GM19452 (cell line): ENCODE measurements around the gene ZACN.

Experiments used
- ATAC-seq: cut with Tn5 transposase; IDR thresholded peaks from one replicate; pipeline ENCODE4 v1.9.1; 2021; ENCODE audit not compliant: unreplicated experiment

ZACN gene

GRCh38 chr17:76097716-76098295, 18.8 kb downstream of the ZACN start:
- ATAC-seq: no peak

GRCh38 chr17:76102944-76103273, 23.9 kb downstream of the ZACN start:
- ATAC-seq: no peak

GRCh38 chr17:76103274-76104139, 24.5 kb downstream of the ZACN start, which contains the start of gene EXOC7:
EXOC7 (minus strand) TSS chr17:76103787; CDS start chr17:76103692, 95 bp downstream.
- ATAC-seq: peak; percentile 80

GRCh38 chr17:76104140-76104895, 25.3 kb downstream of the ZACN start:
- no peak for ATAC-seq

- ATAC-seq: no peak
Measured at GRCh38 chr17:76104896-76105231, 25.9 kb downstream of the ZACN start.

GRCh38 chr17:76106703-76107102, 27.7 kb downstream of the ZACN start:
- no peak for ATAC-seq

GRCh38 chr17:76107509-76107908, 28.5 kb downstream of the ZACN start:
- ATAC-seq: no peak

GRCh38 chr17:76111956-76112355, 33.0 kb downstream of the ZACN start:
- no peak for ATAC-seq

GRCh38 chr17:76115138-76115754, 36.3 kb downstream of the ZACN start:
- no peak for ATAC-seq

- no peak for ATAC-seq
Measured at GRCh38 chr17:76119409-76120371, 40.7 kb downstream of the ZACN start.

GRCh38 chr17:76120658-76121008, 41.7 kb downstream of the ZACN start:
- no peak for ATAC-seq

GRCh38 chr17:76121932-76122430, 43.0 kb downstream of the ZACN start:
- ATAC-seq: no peak

- no peak for ATAC-seq
Measured at GRCh38 chr17:76122431-76123190, 43.6 kb downstream of the ZACN start.

- ATAC-seq: no peak
Measured at GRCh38 chr17:76123191-76123499, 44.2 kb downstream of the ZACN start.

- ATAC-seq: no peak
Measured at GRCh38 chr17:76123749-76124581, 45.0 kb downstream of the ZACN start.

GRCh38 chr17:76124582-76125390, 45.8 kb downstream of the ZACN start:
- ATAC-seq: no peak

- ATAC-seq: no peak
Measured at GRCh38 chr17:76125391-76125675, 46.4 kb downstream of the ZACN start.

GRCh38 chr17:76125922-76126321, 46.9 kb downstream of the ZACN start:
- no peak for ATAC-seq
